ENCODE data around the gene TP53BP2. TPM values are rescaled to one million over a fixed set of nuclear protein-coding genes. Genes with fewer than 3 reads are reported as not detected.

TP53BP2 gene
- total RNA-seq, 2 experiments from 2014 or later = 31.4 to 35.2 TPM

- Mint-ChIP-seq H3K36me3 (ENCODE audit: low read depth) (peaks cover 20% of the 10 kb centered on the region), H3K4me3 (no peak overlapping the region), H3K27ac (no peak overlapping the region), H3K4me1 (ENCODE audit: low read depth) (peaks cover 6% of the 10 kb centered on the region), H3K9me3 (ENCODE audit: insufficient read depth) (no peaks in the 10 kb centered on the region), H3K27me3 (ENCODE audit: low read depth) (no peaks in the 10 kb centered on the region)
- ChIA-PET CTCF (interaction anchor here (0.7 to 1.0 kb wide), 2 partner anchors 11 to 85 kb away, joined by 3 read pairs; no protein-coding TSS in a partner anchor), POLR2A (no interaction called here)
- ATAC-seq = no peak
- DNase-seq = no peak
Observed at GRCh38 chr1:223783676-223784075, 62.1 kb downstream of the TP53BP2 start.

DNA sequence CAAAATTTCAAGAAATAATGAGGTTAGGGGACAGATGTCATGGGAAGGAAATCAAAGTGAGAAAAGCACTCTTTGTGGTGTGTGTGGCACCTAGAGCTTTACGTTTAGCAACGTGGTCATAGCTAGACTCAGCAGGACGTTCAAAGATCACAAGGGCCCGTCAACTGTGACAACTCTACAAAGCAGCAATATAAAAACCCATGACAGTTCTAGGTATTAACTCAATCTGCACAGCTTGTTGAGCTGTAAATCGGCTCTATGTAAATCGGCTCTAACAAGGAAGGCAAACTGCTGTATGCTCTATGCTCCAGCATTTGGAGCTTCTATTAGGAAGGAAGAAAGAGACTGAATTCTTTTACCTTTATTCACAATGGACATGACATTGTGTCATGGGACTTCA lies 64.8 kb downstream of the TP53BP2 start:
- ChIA-PET CTCF (interaction anchor here (0.5 to 2.2 kb wide), 8 partner anchors 11 to 1254 kb away, joined by 3 to 11 read pairs (median 4); no protein-coding TSS in a partner anchor), POLR2A (no interaction called here)
- ATAC-seq = peak; percentile 27
- Mint-ChIP-seq H3K9me3 (ENCODE audit: insufficient read depth) (no peaks in the 10 kb centered on the region), H3K4me1 (ENCODE audit: low read depth) (peaks cover 16% of the 10 kb centered on the region), H3K27ac (peak overlapping the region; percentile 45), H3K27me3 (ENCODE audit: low read depth) (no peaks in the 10 kb centered on the region), H3K4me3 (no peak overlapping the region), H3K36me3 (ENCODE audit: low read depth) (peaks cover 35% of the 10 kb centered on the region)
- DNase-seq = no peak

GRCh38 chr1:223780318-223780717 lies 65.4 kb downstream of the TP53BP2 start:
- Mint-ChIP-seq H3K4me1 (ENCODE audit: low read depth) (peaks cover 22% of the 10 kb centered on the region), H3K9me3 (ENCODE audit: insufficient read depth) (no peaks in the 10 kb centered on the region), H3K27ac (no peak overlapping the region), H3K36me3 (ENCODE audit: low read depth) (peaks cover 41% of the 10 kb centered on the region), H3K27me3 (ENCODE audit: low read depth) (no peaks in the 10 kb centered on the region), H3K4me3 (no peak overlapping the region)
- ATAC-seq (no peak), DNase-seq (no peak)
- CTCF ChIA-PET = interaction anchor here (1.1 to 2.2 kb wide), 5 partner anchors 10 to 553 kb away, joined by 3 to 11 read pairs (median 4); no protein-coding TSS in a partner anchor
- POLR2A ChIA-PET = no interaction called here

DNA sequence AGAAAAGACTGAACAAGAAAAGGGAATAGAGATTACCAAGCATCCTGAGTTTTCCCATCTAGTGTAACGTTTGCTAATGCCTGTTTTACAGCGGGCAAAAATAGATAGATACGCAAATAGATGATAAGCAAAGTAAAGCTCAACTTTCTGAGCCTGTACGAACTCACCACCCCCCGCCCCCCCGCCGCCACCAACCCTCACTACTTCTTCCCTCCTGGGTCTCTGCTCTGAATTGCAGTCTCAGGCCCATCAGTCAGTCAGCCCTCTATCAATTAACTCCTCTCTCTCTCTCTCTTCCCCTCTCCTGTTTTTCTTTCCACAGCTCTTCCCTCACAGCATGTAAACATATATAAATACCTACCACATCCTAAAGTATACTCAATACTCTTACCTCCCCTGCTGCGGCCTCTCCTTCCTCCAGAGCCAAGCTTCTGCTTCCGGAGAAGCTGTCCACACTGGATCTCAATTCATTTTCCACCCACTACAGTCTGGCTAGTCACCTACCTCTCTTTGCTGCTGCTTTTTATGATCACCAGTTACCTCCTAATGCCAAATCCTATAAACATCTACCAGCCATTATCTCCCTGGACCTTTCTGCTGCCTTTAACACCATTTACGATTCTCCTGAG lies 68.8 kb downstream of the TP53BP2 start:
- ATAC-seq (no peak), DNase-seq (no peak)
- Mint-ChIP-seq H3K4me3 (no peak overlapping the region), H3K27ac (peak overlapping the region; percentile 59), H3K27me3 (ENCODE audit: low read depth) (no peaks in the 10 kb centered on the region), H3K9me3 (ENCODE audit: insufficient read depth) (no peaks in the 10 kb centered on the region), H3K4me1 (ENCODE audit: low read depth) (peaks cover 27% of the 10 kb centered on the region), H3K36me3 (ENCODE audit: low read depth) (peaks cover 62% of the 10 kb centered on the region)
- CTCF ChIA-PET = interaction anchor here (2.9 kb wide), 1 partner anchor 28 kb away, joined by 9 read pairs; no protein-coding TSS in a partner anchor
- POLR2A ChIA-PET = no interaction called here

- Mint-ChIP-seq H3K9me3 (ENCODE audit: insufficient read depth) (no peaks in the 10 kb centered on the region), H3K27me3 (ENCODE audit: low read depth) (no peaks in the 10 kb centered on the region), H3K27ac (peak overlapping the region; percentile 59), H3K36me3 (ENCODE audit: low read depth) (peaks cover 67% of the 10 kb centered on the region), H3K4me3 (no peak overlapping the region), H3K4me1 (ENCODE audit: low read depth) (peaks cover 27% of the 10 kb centered on the region)
- ChIA-PET CTCF (interaction anchor here (0.8 to 2.9 kb wide), 2 partner anchors 27 to 79 kb away, joined by 3 to 9 read pairs; no protein-coding TSS in a partner anchor), POLR2A (no interaction called here)
- ATAC-seq (peak; percentile 75), DNase-seq (peak; percentile 57)
Observed at GRCh38 chr1:223776075-223776814, 69.5 kb downstream of the TP53BP2 start.

DNA sequence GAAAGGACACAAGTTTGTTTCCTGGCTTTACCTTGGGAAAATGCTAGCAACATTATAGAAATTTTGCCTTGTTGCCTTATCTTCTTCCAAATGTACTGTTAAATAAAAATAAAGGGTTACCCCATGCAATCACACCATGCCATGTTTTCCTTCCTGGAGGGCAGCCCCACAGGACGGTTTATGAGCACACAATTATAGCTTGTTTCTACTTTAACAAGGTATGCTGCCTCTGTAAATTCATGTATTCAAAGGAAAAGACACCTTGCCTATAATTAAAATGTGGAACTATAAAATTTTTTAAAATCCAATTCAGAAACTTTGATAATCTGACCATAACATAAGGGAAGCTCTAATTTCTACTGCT lies 70.1 kb downstream of the TP53BP2 start:
- DNase-seq (no peak), ATAC-seq (peak; percentile 8)
- H3K9me3 Mint-ChIP-seq (ENCODE audit: insufficient read depth) = no peaks in the 10 kb centered on the region
- H3K27me3 Mint-ChIP-seq (ENCODE audit: low read depth) = no peaks in the 10 kb centered on the region
- peaks cover 23% of the 10 kb centered on the region for H3K4me1 Mint-ChIP-seq (ENCODE audit: low read depth)
- H3K27ac Mint-ChIP-seq = peak overlapping the region; percentile 59
- ChIA-PET CTCF (interaction anchor here (0.8 to 2.9 kb wide), 3 partner anchors 27 to 132 kb away, joined by 3 to 9 read pairs (median 3); no protein-coding TSS in a partner anchor), POLR2A (no interaction called here)
- no peak overlapping the region for H3K4me3 Mint-ChIP-seq
- peaks cover 68% of the 10 kb centered on the region for H3K36me3 Mint-ChIP-seq (ENCODE audit: low read depth)

DNA sequence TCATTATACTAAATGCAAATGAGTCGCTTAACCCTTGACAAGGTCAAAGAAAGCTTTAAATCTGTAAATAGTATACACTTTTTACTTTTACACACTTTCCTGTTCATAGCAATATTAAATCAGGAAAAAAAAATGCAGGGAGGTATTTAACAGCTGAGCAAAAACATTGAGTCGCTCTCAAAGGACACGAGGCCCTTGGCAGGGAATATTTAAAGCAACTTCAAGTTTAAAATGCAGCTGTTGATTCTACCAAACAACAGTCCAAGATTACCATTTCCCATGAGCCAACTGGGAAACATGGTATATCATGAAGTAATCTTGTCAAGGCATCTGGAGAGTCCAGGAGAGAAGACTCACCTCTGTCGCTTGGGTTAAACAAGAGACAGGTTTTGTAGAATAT lies 70.7 kb downstream of the TP53BP2 start:
- H3K4me3 Mint-ChIP-seq = no peak overlapping the region
- ChIA-PET POLR2A (no interaction called here), CTCF (interaction anchor here (0.8 to 2.9 kb wide), 3 partner anchors 26 to 133 kb away, joined by 3 to 9 read pairs (median 3); no protein-coding TSS in a partner anchor)
- H3K4me1 Mint-ChIP-seq (ENCODE audit: low read depth) = peaks cover 21% of the 10 kb centered on the region
- no peaks in the 10 kb centered on the region for H3K9me3 Mint-ChIP-seq (ENCODE audit: insufficient read depth)
- ATAC-seq = no peak
- H3K27me3 Mint-ChIP-seq (ENCODE audit: low read depth) = no peaks in the 10 kb centered on the region
- H3K27ac Mint-ChIP-seq = no peak overlapping the region
- H3K36me3 Mint-ChIP-seq (ENCODE audit: low read depth) = peaks cover 71% of the 10 kb centered on the region
- DNase-seq = no peak

GRCh38 chr1:223774134-223774814 lies 71.5 kb downstream of the TP53BP2 start:
- Mint-ChIP-seq H3K27me3 (ENCODE audit: low read depth) (no peaks in the 10 kb centered on the region), H3K36me3 (ENCODE audit: low read depth) (peaks cover 79% of the 10 kb centered on the region), H3K4me1 (ENCODE audit: low read depth) (peaks cover 21% of the 10 kb centered on the region), H3K4me3 (no peak overlapping the region), H3K27ac (no peak overlapping the region), H3K9me3 (ENCODE audit: insufficient read depth) (no peaks in the 10 kb centered on the region)
- DNase-seq = no peak
- no peak for ATAC-seq
- ChIA-PET CTCF (interaction anchor here (1.2 to 2.9 kb wide), 2 partner anchors 25 kb away, joined by 4 to 9 read pairs; no protein-coding TSS in a partner anchor), POLR2A (no interaction called here)

- ChIA-PET CTCF (no interaction called here), POLR2A (interaction anchor here (0.8 kb wide), 1 partner anchor 11 kb away, joined by 3 read pairs; no protein-coding TSS in a partner anchor)
- DNase-seq = no peak
- H3K4me1 Mint-ChIP-seq (ENCODE audit: low read depth) = peaks cover 21% of the 10 kb centered on the region
- H3K4me3 Mint-ChIP-seq = no peak overlapping the region
- peaks cover 72% of the 10 kb centered on the region for H3K36me3 Mint-ChIP-seq (ENCODE audit: low read depth)
- ATAC-seq = no peak
- no peaks in the 10 kb centered on the region for H3K27me3 Mint-ChIP-seq (ENCODE audit: low read depth)
- no peaks in the 10 kb centered on the region for H3K9me3 Mint-ChIP-seq (ENCODE audit: insufficient read depth)
- H3K27ac Mint-ChIP-seq = no peak overlapping the region
Observed at GRCh38 chr1:223772771-223773160, 73.0 kb downstream of the TP53BP2 start.

DNA sequence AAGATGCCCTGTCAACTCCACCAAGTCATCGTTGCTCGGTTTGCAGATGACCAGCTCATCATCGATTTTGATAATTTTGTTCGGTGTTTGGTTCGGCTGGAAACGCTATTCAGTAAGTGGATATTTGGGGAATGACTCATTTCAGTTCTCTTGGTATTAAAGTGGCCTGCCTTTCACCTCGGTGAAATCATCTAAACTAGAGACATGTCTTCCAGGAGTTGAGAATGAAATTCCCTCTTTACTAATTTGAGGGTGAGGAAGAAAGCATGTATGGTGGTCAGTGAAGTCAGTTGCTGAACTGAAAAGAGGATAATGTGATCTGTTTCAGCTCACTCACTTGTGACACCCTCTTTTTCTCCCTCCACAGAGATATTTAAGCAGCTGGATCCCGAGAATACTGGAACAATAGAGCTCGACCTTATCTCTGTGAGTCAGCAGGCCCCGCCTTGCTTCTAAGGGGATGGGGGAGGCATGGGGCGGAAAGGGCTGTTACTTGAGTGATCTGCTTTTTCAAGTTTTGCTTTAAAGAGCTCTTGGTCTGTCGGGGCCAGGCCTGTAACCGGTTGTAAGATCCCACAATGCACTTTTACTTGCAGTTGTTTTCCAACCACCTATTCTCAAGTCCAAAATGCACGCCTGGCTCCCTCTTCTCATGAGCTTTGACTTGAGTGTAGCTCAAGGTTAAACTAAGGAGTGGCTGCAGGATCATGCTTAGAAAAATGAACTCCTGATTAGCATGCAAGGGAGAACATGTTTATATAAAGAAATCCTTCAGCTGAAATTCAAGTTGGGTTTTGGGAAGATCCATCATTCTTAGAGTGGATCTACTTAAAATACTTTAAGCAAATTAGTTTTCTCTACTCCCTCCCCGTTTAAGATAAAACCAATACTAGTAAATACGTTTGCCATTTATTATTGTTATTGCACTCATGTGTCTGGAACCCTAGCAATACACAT lies 73.7 kb downstream of the TP53BP2 start:
- Mint-ChIP-seq H3K4me3 (no peak overlapping the region), H3K27ac (no peak overlapping the region), H3K9me3 (ENCODE audit: insufficient read depth) (no peaks in the 10 kb centered on the region), H3K27me3 (ENCODE audit: low read depth) (no peaks in the 10 kb centered on the region), H3K4me1 (ENCODE audit: low read depth) (peaks cover 21% of the 10 kb centered on the region), H3K36me3 (ENCODE audit: low read depth) (peaks cover 68% of the 10 kb centered on the region)
- DNase-seq (no peak), ATAC-seq (no peak)
- POLR2A ChIA-PET = interaction anchor here (0.8 kb wide), 1 partner anchor 10 kb away, joined by 3 read pairs; no protein-coding TSS in a partner anchor
- CTCF ChIA-PET = no interaction called here

DNA sequence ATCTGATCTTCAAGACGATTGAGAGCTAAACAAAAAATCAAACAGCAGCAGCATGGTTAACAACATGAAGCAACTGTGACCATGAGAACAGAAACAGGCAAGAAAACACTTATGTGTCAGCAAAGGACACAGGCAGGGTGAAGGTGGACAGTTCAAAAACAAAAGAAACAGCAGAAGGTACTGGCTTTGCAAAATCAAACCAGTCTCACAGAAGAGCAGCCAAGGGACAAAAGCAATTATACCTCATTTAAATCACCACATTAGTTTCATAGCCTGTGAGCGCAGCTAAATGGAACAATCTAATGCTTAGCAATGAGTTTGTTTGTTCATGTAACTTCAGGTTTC lies 74.3 kb downstream of the TP53BP2 start:
- H3K4me3 Mint-ChIP-seq = no peak overlapping the region
- no peak overlapping the region for H3K27ac Mint-ChIP-seq
- ChIA-PET CTCF (no interaction called here), POLR2A (no interaction called here)
- no peaks in the 10 kb centered on the region for H3K9me3 Mint-ChIP-seq (ENCODE audit: insufficient read depth)
- H3K4me1 Mint-ChIP-seq (ENCODE audit: low read depth) = peaks cover 16% of the 10 kb centered on the region
- H3K27me3 Mint-ChIP-seq (ENCODE audit: low read depth) = no peaks in the 10 kb centered on the region
- peaks cover 72% of the 10 kb centered on the region for H3K36me3 Mint-ChIP-seq (ENCODE audit: low read depth)
- DNase-seq (no peak), ATAC-seq (no peak)
